ENCODE measurements around the gene CCDC60.
"Not testable (repeated sequence)": the region's sequence is repeated elsewhere in the genome, so short reads cannot be mapped to it uniquely, and the experiment has no call there.

The CCDC60 gene

DNA sequence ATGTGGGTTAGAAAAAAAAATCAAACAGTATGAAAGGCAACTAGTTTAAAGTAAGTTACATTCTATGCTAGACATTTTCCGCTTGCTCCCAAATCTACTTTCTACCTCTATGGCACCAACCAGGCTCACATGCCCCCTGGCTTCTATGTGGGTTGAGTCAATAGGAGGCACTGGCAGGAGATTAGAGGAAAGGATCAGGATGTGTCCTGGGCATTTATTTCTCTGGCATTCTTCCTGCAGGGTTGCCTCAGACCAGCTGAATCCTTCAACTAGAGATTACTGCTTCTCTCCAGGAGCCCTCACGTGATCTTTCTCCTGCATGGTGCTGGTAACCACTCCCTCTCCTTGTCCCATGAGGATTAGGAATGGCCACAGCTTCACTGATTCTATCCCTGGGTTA lies 14.9 kb upstream of the CCDC60 start:
- no peak overlapping the region for H3K27ac Mint-ChIP-seq
- H3K4me3 Mint-ChIP-seq, result no peak overlapping the region
- H3K27me3 Mint-ChIP-seq, result peaks cover 4% of the 10 kb centered on the region
- ATAC-seq (no peak), DNase-seq (no peak)
- H3K9me3 Mint-ChIP-seq, result no peaks in the 10 kb centered on the region
- H3K4me1 Mint-ChIP-seq, result no peaks in the 10 kb centered on the region
- H3K36me3 Mint-ChIP-seq (ENCODE audit: low read depth), result no peaks in the 10 kb centered on the region

DNA sequence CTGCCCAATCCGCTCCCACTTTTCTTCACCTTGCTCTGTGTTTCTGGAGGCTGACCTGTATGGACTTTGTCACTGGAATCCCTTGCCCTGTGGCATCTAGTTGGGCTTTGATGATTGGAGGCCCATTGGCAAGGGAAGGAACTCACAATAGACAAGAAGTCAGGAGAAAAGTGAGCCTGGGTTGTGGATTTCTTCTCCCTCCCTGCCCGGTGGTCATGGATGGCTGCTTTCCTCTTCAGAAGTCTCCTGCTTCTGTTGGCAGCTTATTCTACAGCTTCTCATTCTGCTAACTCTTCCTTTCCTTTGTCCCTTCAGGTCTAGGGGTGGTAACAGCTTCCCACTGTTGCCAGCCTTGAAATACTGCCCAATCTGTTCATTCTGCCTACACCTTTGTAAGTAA lies 13.9 kb upstream of the CCDC60 start:
- Mint-ChIP-seq H3K27me3 (peaks cover 4% of the 10 kb centered on the region), H3K27ac (no peak overlapping the region), H3K4me3 (no peak overlapping the region), H3K36me3 (ENCODE audit: low read depth) (no peaks in the 10 kb centered on the region), H3K4me1 (no peaks in the 10 kb centered on the region), H3K9me3 (no peaks in the 10 kb centered on the region)
- ATAC-seq (no peak), DNase-seq (no peak)

DNA sequence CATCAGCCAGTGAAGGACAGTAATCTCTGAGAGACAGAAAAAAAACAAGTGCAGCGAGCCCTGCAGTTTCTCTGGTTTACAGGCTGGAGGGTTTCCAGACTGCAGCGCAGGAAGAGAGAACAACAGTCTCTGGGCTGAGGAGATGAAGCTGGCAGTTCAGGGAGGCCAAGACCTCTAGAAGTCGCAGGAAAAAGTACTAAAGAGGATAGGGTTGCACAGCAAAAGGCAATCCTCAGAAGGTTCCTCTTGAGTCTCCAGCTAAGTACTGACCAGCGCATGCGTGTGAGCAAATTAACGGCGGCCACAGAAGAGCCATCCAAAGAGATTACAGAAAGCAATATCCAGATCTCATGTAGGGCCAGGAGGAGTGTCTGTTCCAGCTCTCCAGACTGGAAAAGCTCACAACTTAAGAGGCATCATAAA lies 12.2 kb upstream of the CCDC60 start:
- no peak overlapping the region for H3K27ac Mint-ChIP-seq
- H3K36me3 Mint-ChIP-seq (ENCODE audit: low read depth), result no peaks in the 10 kb centered on the region
- H3K4me1 Mint-ChIP-seq, result no peaks in the 10 kb centered on the region
- no peak for ATAC-seq
- H3K4me3 Mint-ChIP-seq, result no peak overlapping the region
- no peak for DNase-seq
- peaks cover 4% of the 10 kb centered on the region for H3K27me3 Mint-ChIP-seq
- H3K9me3 Mint-ChIP-seq, result no peaks in the 10 kb centered on the region

DNA sequence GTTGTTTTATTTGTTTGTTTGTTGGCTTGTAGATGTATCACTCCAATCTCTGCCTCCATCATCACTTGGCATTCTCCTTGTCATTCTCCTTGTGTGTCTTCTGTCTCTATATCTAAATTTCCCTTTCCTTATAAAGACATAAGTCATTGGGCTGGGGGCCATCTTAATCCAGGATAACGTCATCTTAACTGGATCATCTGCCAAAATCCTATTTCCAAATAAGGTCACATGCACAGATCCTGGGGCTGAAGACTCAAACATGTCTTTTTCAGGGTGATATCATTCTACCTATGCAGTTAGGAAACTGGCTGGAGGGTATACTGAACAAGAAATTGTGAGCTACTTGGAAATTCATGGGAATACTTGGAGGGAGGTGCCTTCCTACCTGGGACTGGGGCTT lies 8.7 kb upstream of the CCDC60 start:
- Mint-ChIP-seq H3K27me3 (no peaks in the 10 kb centered on the region), H3K4me3 (no peak overlapping the region), H3K4me1 (no peaks in the 10 kb centered on the region), H3K27ac (no peak overlapping the region), H3K9me3 (no peaks in the 10 kb centered on the region), H3K36me3 (ENCODE audit: low read depth) (no peaks in the 10 kb centered on the region)
- DNase-seq, result no peak
- ATAC-seq, result no peak

DNA sequence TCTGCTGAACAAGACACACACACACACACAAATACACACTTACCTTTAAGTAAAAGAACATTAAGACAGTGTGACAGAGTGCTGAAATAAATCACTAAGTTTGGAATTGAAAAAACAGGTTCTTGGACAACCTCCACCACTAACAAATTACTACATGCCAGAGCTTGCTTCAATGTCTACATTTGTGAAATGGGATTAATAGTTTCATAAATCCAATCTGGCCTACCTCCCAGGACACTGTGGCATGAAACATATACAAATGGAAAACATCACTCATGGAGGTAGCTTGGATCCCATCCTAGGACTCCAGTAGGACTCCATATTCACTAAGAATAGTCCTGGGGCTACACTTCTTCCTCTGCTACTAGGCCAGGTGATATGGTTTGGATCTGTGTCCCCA lies 8.2 kb upstream of the CCDC60 start:
- no peaks in the 10 kb centered on the region for H3K27me3 Mint-ChIP-seq
- no peak for DNase-seq
- H3K27ac Mint-ChIP-seq, result no peak overlapping the region
- no peaks in the 10 kb centered on the region for H3K4me1 Mint-ChIP-seq
- no peaks in the 10 kb centered on the region for H3K36me3 Mint-ChIP-seq (ENCODE audit: low read depth)
- ATAC-seq, result no peak
- H3K4me3 Mint-ChIP-seq, result no peak overlapping the region
- no peaks in the 10 kb centered on the region for H3K9me3 Mint-ChIP-seq

DNA sequence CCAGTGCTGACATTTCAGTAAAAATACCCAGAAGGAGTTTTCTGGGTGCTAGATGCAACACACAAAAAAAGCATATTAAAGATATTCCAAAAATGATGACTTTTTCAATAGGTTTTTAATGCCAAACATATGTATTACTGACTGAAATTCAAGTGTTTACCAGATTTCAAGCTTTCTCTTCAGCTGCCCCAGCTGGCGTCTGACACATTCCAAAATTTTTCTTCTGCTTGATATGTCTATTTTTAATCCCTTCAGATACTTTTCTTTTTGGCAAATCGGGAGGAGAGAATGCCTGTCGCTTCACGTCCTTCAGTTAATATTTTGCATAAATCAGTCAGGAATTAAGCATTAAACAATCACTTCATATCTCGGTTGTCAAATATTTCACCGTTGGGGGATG lies 7.1 kb upstream of the CCDC60 start:
- Mint-ChIP-seq H3K4me1 (no peaks in the 10 kb centered on the region), H3K36me3 (ENCODE audit: low read depth) (no peaks in the 10 kb centered on the region), H3K27me3 (peaks cover under 1% of the 10 kb centered on the region), H3K4me3 (no peak overlapping the region), H3K27ac (no peak overlapping the region), H3K9me3 (no peaks in the 10 kb centered on the region)
- no peak for DNase-seq
- no peak for ATAC-seq

DNA sequence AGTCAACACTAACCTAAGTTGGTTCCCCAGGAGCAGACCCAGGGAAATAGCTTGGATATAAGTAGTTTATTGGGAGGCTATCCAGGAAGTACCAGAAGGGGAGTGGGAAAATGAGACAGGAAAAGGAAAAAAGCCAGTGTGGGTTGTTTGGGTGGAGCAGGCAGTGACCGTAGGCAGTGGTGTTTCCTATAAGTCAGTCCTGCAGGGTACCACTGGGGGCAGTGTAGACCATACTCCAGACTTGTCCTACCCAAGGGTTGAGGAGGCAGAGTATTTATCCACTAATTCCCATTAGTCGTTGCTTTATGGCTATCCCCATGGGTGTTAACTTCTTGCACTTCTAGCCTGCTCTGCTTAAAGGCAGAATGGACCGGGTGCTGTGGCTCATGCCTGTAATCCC lies 6.4 kb upstream of the CCDC60 start:
- H3K27me3 Mint-ChIP-seq, result peaks cover 2% of the 10 kb centered on the region
- H3K27ac Mint-ChIP-seq, result no peak overlapping the region
- no peaks in the 10 kb centered on the region for H3K36me3 Mint-ChIP-seq (ENCODE audit: low read depth)

DNA sequence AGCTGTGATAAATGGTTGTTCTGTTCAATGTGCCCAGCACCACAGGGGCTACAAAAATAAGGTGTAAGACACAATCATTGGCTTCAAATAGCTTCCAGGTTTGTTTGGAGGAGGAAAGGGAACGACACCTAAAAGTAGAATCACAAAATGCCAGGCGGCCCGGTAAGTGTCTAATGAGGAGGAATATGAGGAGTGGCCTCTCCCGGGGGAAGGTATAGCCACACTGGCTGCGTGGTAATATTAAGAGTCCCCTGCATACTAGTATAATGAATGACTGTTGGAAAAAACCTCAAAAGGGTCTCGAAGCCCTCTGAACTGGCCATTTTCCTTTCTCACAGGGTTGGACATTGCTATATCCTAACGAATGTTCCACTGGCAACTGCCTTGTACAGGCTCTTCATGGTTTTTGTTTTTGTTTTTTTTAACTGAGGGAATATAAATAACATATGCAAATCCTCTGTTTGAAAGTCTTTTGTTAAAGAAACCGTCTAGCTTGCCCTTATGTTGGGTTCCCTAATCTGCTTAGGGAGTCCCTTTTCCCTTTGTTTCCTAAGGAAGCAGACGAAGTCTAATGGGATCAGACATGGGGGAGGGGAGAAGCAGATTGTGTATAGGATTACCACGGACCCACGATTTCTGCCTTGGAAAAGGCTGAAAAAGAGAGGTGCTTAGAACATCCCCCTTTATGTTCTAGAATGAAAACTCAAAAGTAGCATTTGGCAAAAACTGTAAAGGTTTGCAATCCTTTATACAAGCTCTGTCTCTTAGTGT lies 4.2 kb downstream of the CCDC60 start:
- no peak for ATAC-seq
- Mint-ChIP-seq H3K4me3 (no peak overlapping the region), H3K27ac (no peak overlapping the region), H3K4me1 (no peaks in the 10 kb centered on the region), H3K9me3 (peaks cover 5% of the 10 kb centered on the region), H3K27me3 (peaks cover 11% of the 10 kb centered on the region), H3K36me3 (ENCODE audit: low read depth) (no peaks in the 10 kb centered on the region)
- DNase-seq, result no peak

More for the DNA sequence above, 6.4 kb upstream of the CCDC60 start:
- Mint-ChIP-seq H3K9me3 (no peaks in the 10 kb centered on the region), H3K4me1 (no peaks in the 10 kb centered on the region), H3K4me3 (no peak overlapping the region)
- ATAC-seq (no peak), DNase-seq (no peak)

DNA sequence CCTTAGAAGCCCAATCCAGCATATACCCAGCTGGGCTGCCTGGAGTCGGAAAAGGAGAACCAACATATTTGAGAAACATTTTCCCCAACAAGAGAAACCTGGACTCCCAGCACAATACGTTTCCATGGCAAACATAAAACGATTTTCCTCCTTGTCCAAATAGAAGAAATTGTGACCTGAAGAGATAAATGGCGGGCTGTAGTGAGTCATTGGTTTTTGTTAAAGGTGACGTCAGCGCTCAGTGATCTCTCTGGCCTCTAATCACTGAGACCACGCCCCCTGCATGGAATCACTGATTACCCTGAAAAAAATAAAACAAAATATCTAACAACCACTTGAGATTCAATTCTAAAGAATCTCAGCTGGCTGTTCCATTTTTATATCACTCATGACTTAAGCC lies 6.0 kb downstream of the CCDC60 start:
- peaks cover 7% of the 10 kb centered on the region for H3K27me3 Mint-ChIP-seq
- H3K4me1 Mint-ChIP-seq, result no peaks in the 10 kb centered on the region
- H3K4me3 Mint-ChIP-seq, result no peak overlapping the region
- peaks cover 5% of the 10 kb centered on the region for H3K9me3 Mint-ChIP-seq
- no peaks in the 10 kb centered on the region for H3K36me3 Mint-ChIP-seq (ENCODE audit: low read depth)
- no peak for DNase-seq
- ATAC-seq, result no peak
- no peak overlapping the region for H3K27ac Mint-ChIP-seq

DNA sequence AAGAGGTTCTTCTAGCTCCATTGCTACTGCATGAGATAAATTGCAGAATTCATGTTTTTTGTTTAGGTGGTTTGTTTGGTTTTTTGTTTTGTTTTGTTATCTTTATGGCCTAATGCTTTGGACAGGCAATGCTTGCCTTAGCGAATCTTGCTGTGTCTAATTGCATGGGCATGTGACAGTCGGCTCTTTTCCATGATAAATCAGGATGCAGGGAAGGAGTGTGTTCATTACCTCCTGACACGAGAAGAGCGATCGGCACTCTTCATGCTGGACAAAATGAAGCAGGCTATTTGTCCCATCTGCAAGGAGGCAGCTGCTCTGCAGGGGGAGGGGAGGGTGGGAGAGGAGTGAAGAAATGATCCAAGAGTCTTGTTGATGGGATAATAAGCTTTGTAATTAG lies 6.5 kb downstream of the CCDC60 start:
- Mint-ChIP-seq H3K36me3 (ENCODE audit: low read depth) (no peaks in the 10 kb centered on the region), H3K4me1 (no peaks in the 10 kb centered on the region), H3K27me3 (peaks cover 7% of the 10 kb centered on the region), H3K9me3 (peaks cover 5% of the 10 kb centered on the region), H3K4me3 (no peak overlapping the region), H3K27ac (no peak overlapping the region)
- ATAC-seq (no peak), DNase-seq (no peak)

DNA sequence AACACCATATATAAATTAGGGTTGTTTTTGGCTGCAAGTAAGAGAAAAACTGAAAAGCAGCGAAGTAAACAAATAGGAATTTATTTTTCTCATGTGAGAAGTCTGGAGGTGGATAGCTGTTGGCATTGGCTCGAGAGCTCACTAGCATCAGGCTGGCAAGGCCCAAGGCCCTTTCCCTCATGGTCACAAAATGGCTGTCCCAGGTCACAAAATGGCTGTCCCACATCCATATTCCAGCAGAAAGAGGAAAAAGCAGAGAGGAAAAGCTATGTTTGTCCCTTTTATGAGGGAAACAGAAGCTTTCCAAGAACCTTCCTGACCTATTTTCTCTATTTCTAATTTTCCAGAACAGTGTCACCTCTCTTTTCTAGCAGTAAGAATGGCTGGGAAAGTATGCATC lies 7.5 kb downstream of the CCDC60 start:
- ATAC-seq (no peak), DNase-seq (no peak)
- Mint-ChIP-seq H3K9me3 (peaks cover 5% of the 10 kb centered on the region), H3K36me3 (ENCODE audit: low read depth) (no peaks in the 10 kb centered on the region), H3K27ac (no peak overlapping the region), H3K27me3 (peaks cover 3% of the 10 kb centered on the region), H3K4me3 (no peak overlapping the region), H3K4me1 (no peaks in the 10 kb centered on the region)

DNA sequence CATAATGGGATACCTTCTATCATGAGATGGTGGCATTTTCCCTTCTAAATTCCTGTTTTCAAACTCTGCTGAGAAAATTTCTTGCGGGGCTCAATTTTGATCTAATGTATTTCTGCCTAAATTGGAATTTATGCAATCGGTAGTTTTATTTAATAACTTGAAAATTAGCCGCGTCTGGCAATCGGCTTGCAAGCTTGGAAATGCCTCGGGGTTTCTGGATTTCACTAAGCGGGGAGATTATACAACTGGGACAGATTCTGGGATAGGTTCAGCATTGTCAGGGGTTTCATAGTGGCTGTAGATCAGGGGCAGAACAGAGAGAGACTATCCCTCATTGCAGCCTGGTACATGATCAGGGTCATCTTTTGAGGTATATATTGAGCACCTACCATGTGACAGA lies 8.6 kb downstream of the CCDC60 start:
- no peak overlapping the region for H3K27ac Mint-ChIP-seq
- no peaks in the 10 kb centered on the region for H3K4me1 Mint-ChIP-seq
- no peak overlapping the region for H3K4me3 Mint-ChIP-seq
- peaks cover 5% of the 10 kb centered on the region for H3K9me3 Mint-ChIP-seq
- ATAC-seq (no peak), DNase-seq (no peak)
- no peaks in the 10 kb centered on the region for H3K36me3 Mint-ChIP-seq (ENCODE audit: low read depth)
- peaks cover 3% of the 10 kb centered on the region for H3K27me3 Mint-ChIP-seq

DNA sequence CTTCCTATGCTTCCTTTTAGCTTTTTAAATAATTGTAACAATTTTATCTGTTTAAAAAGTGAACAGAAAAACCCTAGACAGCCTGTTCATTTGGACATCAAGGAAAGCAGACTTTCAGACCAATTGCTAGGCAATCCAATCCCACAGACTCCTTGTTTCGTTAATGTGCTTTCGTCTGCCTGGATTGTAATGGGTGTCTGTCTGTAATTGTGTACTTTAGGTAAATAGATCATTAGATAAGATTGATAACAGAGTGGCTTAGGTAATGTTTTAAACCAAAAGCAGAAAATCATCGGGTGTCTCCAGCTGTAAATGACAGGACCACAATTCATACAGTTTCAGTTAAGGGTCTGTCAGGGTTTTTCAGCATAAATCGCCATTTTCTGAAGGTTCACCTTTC lies 19.6 kb downstream of the CCDC60 start:
- no peaks in the 10 kb centered on the region for H3K4me1 Mint-ChIP-seq
- peaks cover 6% of the 10 kb centered on the region for H3K9me3 Mint-ChIP-seq
- H3K27me3 Mint-ChIP-seq, result peaks cover 4% of the 10 kb centered on the region
- no peaks in the 10 kb centered on the region for H3K36me3 Mint-ChIP-seq (ENCODE audit: low read depth)
- ATAC-seq (no peak), DNase-seq (no peak)
- no peak overlapping the region for H3K27ac Mint-ChIP-seq
- no peak overlapping the region for H3K4me3 Mint-ChIP-seq

DNA sequence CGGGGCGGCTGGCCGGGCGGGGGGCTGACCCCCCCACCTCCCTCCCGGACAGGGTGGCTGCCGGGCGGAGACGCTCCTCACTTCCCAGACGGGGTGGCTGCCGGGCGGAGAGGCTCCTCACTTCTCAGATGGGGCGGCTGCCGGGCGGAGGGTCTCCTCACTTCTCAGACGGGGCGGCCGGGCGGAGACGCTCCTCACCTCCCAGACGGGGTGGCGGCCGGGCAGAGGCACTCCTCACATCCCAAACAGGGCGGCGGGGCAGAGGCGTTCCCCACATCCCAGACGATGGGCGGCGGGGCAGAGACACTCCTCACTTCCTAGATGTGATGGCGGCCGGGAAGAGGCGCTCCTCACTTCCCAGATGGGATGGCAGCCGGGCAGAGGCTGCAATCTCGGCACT lies 25.8 kb downstream of the CCDC60 start:
- H3K27ac Mint-ChIP-seq; ATAC-seq; H3K27me3 Mint-ChIP-seq; H3K4me3 Mint-ChIP-seq; DNase-seq; H3K9me3 Mint-ChIP-seq; H3K4me1 Mint-ChIP-seq; H3K36me3 Mint-ChIP-seq (ENCODE audit: low read depth): not testable (repeated sequence)

DNA sequence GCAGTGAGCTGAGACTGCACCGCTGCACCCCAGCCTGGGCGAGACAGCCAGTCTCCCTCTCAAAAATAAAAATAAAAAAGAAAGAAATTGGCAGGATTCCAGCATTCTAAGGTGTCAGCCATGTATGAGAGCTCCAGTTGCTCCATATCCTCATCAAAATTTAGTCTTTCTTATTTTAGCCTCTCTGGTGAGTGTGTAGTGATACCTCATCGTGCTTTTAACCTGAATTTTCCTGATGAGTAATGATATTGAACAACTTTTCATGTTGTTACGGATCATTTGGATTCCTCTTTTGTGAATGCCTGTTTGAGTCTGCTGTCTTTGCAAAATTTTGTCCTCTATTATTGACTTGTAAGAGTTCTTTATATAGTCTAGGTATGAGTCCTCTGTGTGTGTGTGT lies 28.5 kb downstream of the CCDC60 start:
- Mint-ChIP-seq H3K4me1 (no peaks in the 10 kb centered on the region), H3K4me3 (no peak overlapping the region), H3K27me3 (no peaks in the 10 kb centered on the region), H3K9me3 (no peaks in the 10 kb centered on the region), H3K27ac (no peak overlapping the region), H3K36me3 (ENCODE audit: low read depth) (no peaks in the 10 kb centered on the region)
- DNase-seq (no peak), ATAC-seq (no peak)

DNA sequence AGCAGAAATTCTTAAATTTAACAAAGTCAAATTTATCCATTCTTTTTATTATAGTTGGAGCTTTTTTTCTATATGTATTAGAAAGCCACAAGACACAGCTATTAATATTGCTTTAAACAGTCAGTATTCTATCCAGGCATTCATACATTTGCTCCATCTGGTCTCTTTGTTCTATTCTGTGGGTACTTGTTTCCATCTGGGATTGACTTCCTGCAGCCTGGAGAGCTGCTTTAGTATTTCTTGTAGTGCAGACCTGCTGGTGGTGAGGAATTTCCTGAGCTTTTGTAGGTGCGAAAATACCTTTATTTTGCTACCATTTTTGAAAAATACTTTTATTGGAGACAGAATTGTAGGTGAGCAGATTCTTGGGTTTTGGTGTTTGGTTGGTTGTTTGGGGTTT lies 29.0 kb downstream of the CCDC60 start:
- Mint-ChIP-seq H3K4me3 (no peak overlapping the region), H3K36me3 (ENCODE audit: low read depth) (no peaks in the 10 kb centered on the region), H3K9me3 (no peaks in the 10 kb centered on the region), H3K27ac (no peak overlapping the region), H3K27me3 (no peaks in the 10 kb centered on the region), H3K4me1 (no peaks in the 10 kb centered on the region)
- no peak for ATAC-seq
- DNase-seq, result no peak

Data from activated naive CD8-positive, alpha-beta T cell treated with anti-CD3 and anti-CD28 coated beads, Interleukin-2, amount 50 U/mL, for 24 hours (primary cell).